Caco-2 (cell line): Measurements from ENCODE around the gene RARA. TPM values are rescaled to one million over a fixed set of nuclear protein-coding genes. Genes with fewer than 3 reads are reported as not detected.
A peak's percentile ranks its signal among the peaks of the same experiment; 100 is the strongest.

ENCODE experiments used
- BruUV-seq: library from RNA; stranded (reverse); fragments of 400-500 nt; replicated peaks from 2 replicates; lab custom pipeline; 2021; lab: Mats Ljungman, UMichigan
- CTCF ChIA-PET: fragments of 300-600 bp; sonication (Branson Sonifier 250); formaldehyde crosslinking; loops from one replicate; lab custom pipeline; 2022; ENCODE audit warnings: antibody characterized with exemption; lab: Charles Lee
- POLR2A ChIA-PET: fragments of 300-600 bp; sonication (Branson Sonifier 250); formaldehyde crosslinking; loops from one replicate; lab custom pipeline; 2022; ENCODE audit warnings: antibody characterized with exemption; lab: Charles Lee
- DNase-seq, 2 experiments: peaks; one replicate each; pipeline versions ENCODE4 v3.0.0 to v3.0.0-alpha.2; 2020 to 2022
- H3K27me3 ChIP-seq: replicated peaks from 2 replicates; pipeline ENCODE4 v1.6.0; 2011; ENCODE audit warnings: low read length; ENCODE audit not compliant: control insufficient read depth, insufficient read depth
- H3K36me3 ChIP-seq: 2 replicates; pipeline ENCODE4 v1.5.1; 2011; ENCODE audit warnings: low read length; ENCODE audit not compliant: control insufficient read depth, insufficient read depth
- H3K4me1 ChIP-seq: fragments of 250-450 bp; sonication (Bioruptor Pico); 2 replicates; pipeline ENCODE4 v1.5.1; 2020; ENCODE audit warnings: mild to moderate bottlenecking
- H3K4me3 ChIP-seq: 2 replicates; pipeline ENCODE4 v1.5.1; 2011; ENCODE audit warnings: low read depth, mild to moderate bottlenecking, control low read depth, low read length
- H3K9me3 ChIP-seq: fragments of 250-450 bp; sonication (Bioruptor Pico); 2 replicates; pipeline ENCODE4 v1.5.1; 2020; ENCODE audit warnings: mild to moderate bottlenecking, moderate library complexity
- H3K27ac Mint-ChIP-seq: one replicate; pipeline ENCODE4 v1.8.0; 2022; ENCODE audit warnings: mixed read lengths; ENCODE audit not compliant: unreplicated experiment
- H3K27me3 Mint-ChIP-seq: one replicate; pipeline ENCODE4 v1.8.0; 2022; ENCODE audit warnings: mixed read lengths; ENCODE audit not compliant: insufficient read depth, unreplicated experiment
- H3K36me3 Mint-ChIP-seq: one replicate; pipeline ENCODE4 v1.8.0; 2022; ENCODE audit warnings: mild to moderate bottlenecking, mixed read lengths; ENCODE audit not compliant: insufficient read depth, unreplicated experiment
- H3K4me1 Mint-ChIP-seq: one replicate; pipeline ENCODE4 v1.8.0; 2022; ENCODE audit warnings: low read depth, mixed read lengths; ENCODE audit not compliant: unreplicated experiment
- H3K4me3 Mint-ChIP-seq: one replicate; pipeline ENCODE4 v1.8.0; 2022; ENCODE audit warnings: mild to moderate bottlenecking, moderate library complexity, mixed read lengths; ENCODE audit not compliant: unreplicated experiment
- H3K9me3 Mint-ChIP-seq: one replicate; pipeline ENCODE4 v1.8.0; 2022; ENCODE audit warnings: mixed read lengths; ENCODE audit not compliant: unreplicated experiment
- intact Hi-C: fragments of 100-400 bp; cut with micrococcal nuclease; formaldehyde crosslinking; loops from one replicate; pipeline ENCODE4 v1.10.0; 2022; ENCODE audit not compliant: unreplicated experiment
- total RNA-seq: library from RNA; stranded (reverse); gene quantifications from 2 replicates; pipeline ENCODE4 v1.2.3, GENCODE V29; 2022
- TF ChIP-seq, protein P1 (sequence below), 2 experiments: fragments of 200-600 bp in 1 of 2; IDR thresholded peaks; 1 replicate in 1 of 2; 2 replicates in 1 of 2; pipeline versions ENCODE4 v1.5.1 to v1.8.0; 2011 to 2022; ENCODE audit warnings: antibody characterized with exemption in 1 of 2, control low read depth in 1 of 2, inconsistent platforms in 1 of 2, low read depth in 1 of 2, low read length in 1 of 2, mild to moderate bottlenecking in 1 of 2, moderate library complexity in 1 of 2; ENCODE audit not compliant: insufficient read depth in 1 of 2, severe bottlenecking in 1 of 2, unreplicated experiment in 1 of 2

The RARA gene
- total RNA-seq, 1 experiment from 2014 or later: 27.6 TPM

- intact Hi-C loops: loop anchor here (10.0 kb wide), 1 partner anchor 152 kb away; no protein-coding TSS in a partner anchor
- DNase-seq: no peak
- CTCF ChIA-PET: interaction anchor here (0.6 to 1.7 kb wide), 5 partner anchors 12 to 1465 kb away, joined by 4 to 9 read pairs (median 4); no protein-coding TSS in a partner anchor
- TF ChIP-seq, protein P1, sequence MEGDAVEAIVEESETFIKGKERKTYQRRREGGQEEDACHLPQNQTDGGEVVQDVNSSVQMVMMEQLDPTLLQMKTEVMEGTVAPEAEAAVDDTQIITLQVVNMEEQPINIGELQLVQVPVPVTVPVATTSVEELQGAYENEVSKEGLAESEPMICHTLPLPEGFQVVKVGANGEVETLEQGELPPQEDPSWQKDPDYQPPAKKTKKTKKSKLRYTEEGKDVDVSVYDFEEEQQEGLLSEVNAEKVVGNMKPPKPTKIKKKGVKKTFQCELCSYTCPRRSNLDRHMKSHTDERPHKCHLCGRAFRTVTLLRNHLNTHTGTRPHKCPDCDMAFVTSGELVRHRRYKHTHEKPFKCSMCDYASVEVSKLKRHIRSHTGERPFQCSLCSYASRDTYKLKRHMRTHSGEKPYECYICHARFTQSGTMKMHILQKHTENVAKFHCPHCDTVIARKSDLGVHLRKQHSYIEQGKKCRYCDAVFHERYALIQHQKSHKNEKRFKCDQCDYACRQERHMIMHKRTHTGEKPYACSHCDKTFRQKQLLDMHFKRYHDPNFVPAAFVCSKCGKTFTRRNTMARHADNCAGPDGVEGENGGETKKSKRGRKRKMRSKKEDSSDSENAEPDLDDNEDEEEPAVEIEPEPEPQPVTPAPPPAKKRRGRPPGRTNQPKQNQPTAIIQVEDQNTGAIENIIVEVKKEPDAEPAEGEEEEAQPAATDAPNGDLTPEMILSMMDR (IDR thresholded peaks at IDR 0.05; ENCODE audit: insufficient read depth in 1 of 2, low read depth in 1 of 2, low read length in 1 of 2, severe bottlenecking in 1 of 2, unreplicated experiment in 1 of 2): no peak
- H3K9me3 Mint-ChIP-seq: no peaks in the 10 kb centered on the region
- no peaks in the 10 kb centered on the region for H3K4me1 ChIP-seq
- peaks cover 7% of the 10 kb centered on the region for H3K4me1 Mint-ChIP-seq
- no TSS peak for BruUV-seq
- no peaks in the 10 kb centered on the region for H3K9me3 ChIP-seq
- H3K4me3 Mint-ChIP-seq: no peak overlapping the region
- peaks cover 24% of the 10 kb centered on the region for H3K36me3 Mint-ChIP-seq
- peaks cover 6% of the 10 kb centered on the region; the same call in 1 of the 2 replicates for H3K36me3 ChIP-seq
- H3K27me3 ChIP-seq: no peaks in the 10 kb centered on the region
- POLR2A ChIA-PET: no interaction called here
- H3K4me3 ChIP-seq: no peak overlapping the region
- H3K27me3 Mint-ChIP-seq: no peaks in the 10 kb centered on the region
- no peak overlapping the region for H3K27ac Mint-ChIP-seq
Observed at GRCh38 chr17:40356990-40357881, 48.3 kb downstream of the RARA start.

- Histone ChIP-seq H3K4me1 (peaks cover 2% of the 10 kb centered on the region; the same call in 1 of the 2 replicates), H3K4me3 (peak overlapping the region; percentile 20), H3K9me3 (no peaks in the 10 kb centered on the region), H3K27me3 (no peaks in the 10 kb centered on the region), H3K36me3 (peaks cover 5% of the 10 kb centered on the region; the same call in 1 of the 2 replicates)
- TF ChIP-seq, protein P1 (IDR thresholded peaks at IDR 0.05; ENCODE audit: insufficient read depth in 1 of 2, low read depth in 1 of 2, low read length in 1 of 2, severe bottlenecking in 1 of 2, unreplicated experiment in 1 of 2): peak; percentile 93 to 96
- intact Hi-C loops: loop anchor here (1.0 to 10.0 kb wide), 6 partner anchors 12 to 202 kb away; no protein-coding TSS in a partner anchor
- ChIA-PET CTCF (interaction anchor here (0.6 to 1.7 kb wide), 13 partner anchors 14 to 257 kb away, joined by 3 to 9 read pairs (median 4); partner anchors contain the start of gene TOP2A), POLR2A (interaction anchor here (1.0 kb wide), 1 partner anchor 175 kb away, joined by 3 read pairs; no protein-coding TSS in a partner anchor)
- Mint-ChIP-seq H3K27me3 (no peaks in the 10 kb centered on the region), H3K9me3 (no peaks in the 10 kb centered on the region), H3K4me3 (peak overlapping the region; percentile 21), H3K36me3 (peaks cover 18% of the 10 kb centered on the region), H3K27ac (no peak overlapping the region), H3K4me1 (peaks cover 3% of the 10 kb centered on the region)
- DNase-seq: peak; percentile 85 to 94
- no TSS peak for BruUV-seq
Observed at GRCh38 chr17:40358323-40359038, 49.5 kb downstream of the RARA start.

DNA sequence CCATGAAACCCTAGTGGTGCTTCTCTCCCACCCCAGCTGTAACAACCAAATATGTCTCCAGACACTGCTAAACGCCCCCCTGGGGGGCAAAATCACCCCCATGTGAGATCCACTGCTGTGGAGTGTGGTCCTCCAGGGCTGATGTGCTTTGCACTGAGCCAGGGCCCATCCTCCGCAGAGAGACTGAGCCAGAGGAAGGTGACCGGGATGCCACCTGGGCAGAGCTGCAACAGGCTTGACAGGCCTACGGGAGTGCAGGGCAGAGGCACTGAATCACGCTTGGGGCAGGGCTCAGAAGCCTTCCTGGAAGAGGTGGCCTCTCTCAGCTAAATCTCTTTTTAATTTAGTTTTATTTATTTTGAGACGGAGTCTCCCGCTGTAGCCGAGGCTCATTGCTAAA, 51.1 kb downstream of the RARA start:
- H3K9me3 Mint-ChIP-seq: no peaks in the 10 kb centered on the region
- no peaks in the 10 kb centered on the region for H3K27me3 ChIP-seq
- H3K9me3 ChIP-seq: no peaks in the 10 kb centered on the region
- no TSS peak for BruUV-seq
- TF ChIP-seq, protein P1 (IDR thresholded peaks at IDR 0.05; ENCODE audit: insufficient read depth in 1 of 2, low read depth in 1 of 2, low read length in 1 of 2, severe bottlenecking in 1 of 2, unreplicated experiment in 1 of 2): no peak
- no peak overlapping the region for H3K27ac Mint-ChIP-seq
- H3K4me3 Mint-ChIP-seq: no peak overlapping the region
- H3K4me1 ChIP-seq: peaks cover 5% of the 10 kb centered on the region; the same call in 1 of the 2 replicates
- no peak overlapping the region for H3K4me3 ChIP-seq
- peaks cover 6% of the 10 kb centered on the region for H3K4me1 Mint-ChIP-seq
- no peak for DNase-seq
- CTCF ChIA-PET: no interaction called here
- POLR2A ChIA-PET: no interaction called here
- H3K27me3 Mint-ChIP-seq: no peaks in the 10 kb centered on the region
- H3K36me3 Mint-ChIP-seq: peaks cover 6% of the 10 kb centered on the region
- intact Hi-C loops: no loop called here
- peaks cover 5% of the 10 kb centered on the region; the same call in 1 of the 2 replicates for H3K36me3 ChIP-seq
